ENCODE results near the gene RNASET2.

- TF ChIP-seq CTCF (IDR thresholded peaks at IDR 0.05; ENCODE audit: poor library complexity, severe bottlenecking) (no peak), POLR2AphosphoS5 (IDR thresholded peaks at IDR 0.05) (no peak), EZH2 (IDR thresholded peaks at IDR 0.05; ENCODE audit: borderline replicate concordance, insufficient read depth, low read length, poor library complexity, severe bottlenecking) (no peak), TAF1 (IDR thresholded peaks at IDR 0.05; ENCODE audit: low read depth) (no peak), REST (IDR thresholded peaks at IDR 0.05; ENCODE audit: borderline replicate concordance) (no peak), SMC3 (conservative IDR thresholded peaks at IDR 0.05; ENCODE audit: poor library complexity) (no peak), EP300 (conservative IDR thresholded peaks at IDR 0.05; ENCODE audit: poor library complexity, severe bottlenecking) (no peak), MXI1 (conservative IDR thresholded peaks at IDR 0.05; ENCODE audit: poor library complexity, severe bottlenecking) (no peak)
Measured at GRCh38 chr6:166970776-166971175, 14.4 kb upstream of the RNASET2 start.

Data from neural cell (in vitro differentiated cells).